ENCODE results near the gene HYOU1. TPM values are rescaled to one million over a fixed set of nuclear protein-coding genes. Genes with fewer than 3 reads are reported as not detected.
A peak's percentile ranks its signal among the peaks of the same experiment; 100 is the strongest.

Gene HYOU1
- total RNA-seq, 2 experiments from 2014 or later: 133 to 135 TPM

- H3K27ac Mint-ChIP-seq: peak overlapping the region; percentile 97
- DNase-seq (peak; percentile 47), ATAC-seq (peak; percentile 8)
- no peaks in the 10 kb centered on the region for H3K27me3 Mint-ChIP-seq (ENCODE audit: low read depth)
- no peaks in the 10 kb centered on the region for H3K9me3 Mint-ChIP-seq (ENCODE audit: insufficient read depth)
- H3K36me3 Mint-ChIP-seq (ENCODE audit: low read depth): peaks cover 74% of the 10 kb centered on the region
- peaks cover 52% of the 10 kb centered on the region for H3K4me1 Mint-ChIP-seq (ENCODE audit: low read depth)
- ChIA-PET POLR2A (interaction anchor here (0.5 to 3.1 kb wide), 42 partner anchors 8 to 755 kb away, joined by 3 to 96 read pairs (median 4); partner anchors contain the start of genes C2CD2L, CENATAC, DPAGT1 and HINFP), CTCF (interaction anchor here (0.9 to 2.7 kb wide), 9 partner anchors 8 to 201 kb away, joined by 3 to 7 read pairs (median 4); partner anchors contain the start of gene VPS11)
- H3K4me3 Mint-ChIP-seq: peak overlapping the region; percentile 95
These were observed 37.2 kb upstream of the HYOU1 start for GRCh38 chr11:119093942-119094815.

- ChIA-PET POLR2A (interaction anchor here (0.6 to 3.1 kb wide), 13 partner anchors 8 to 229 kb away, joined by 3 to 96 read pairs (median 13); partner anchors contain the start of genes C2CD2L, DPAGT1, HINFP and HMBS), CTCF (interaction anchor here (1.2 kb wide), 1 partner anchor 9 kb away, joined by 5 read pairs; no protein-coding TSS in a partner anchor)
- DNase-seq (no peak), ATAC-seq (no peak)
- no peaks in the 10 kb centered on the region for H3K27me3 Mint-ChIP-seq (ENCODE audit: low read depth)
- H3K4me3 Mint-ChIP-seq: peak overlapping the region; percentile 95
- H3K36me3 Mint-ChIP-seq (ENCODE audit: low read depth): peaks cover 66% of the 10 kb centered on the region
- peaks cover 46% of the 10 kb centered on the region for H3K4me1 Mint-ChIP-seq (ENCODE audit: low read depth)
- peak overlapping the region; percentile 88 for H3K27ac Mint-ChIP-seq
- no peaks in the 10 kb centered on the region for H3K9me3 Mint-ChIP-seq (ENCODE audit: insufficient read depth)
These were observed 36.2 kb upstream of the HYOU1 start for GRCh38 chr11:119092880-119093842.

DNA sequence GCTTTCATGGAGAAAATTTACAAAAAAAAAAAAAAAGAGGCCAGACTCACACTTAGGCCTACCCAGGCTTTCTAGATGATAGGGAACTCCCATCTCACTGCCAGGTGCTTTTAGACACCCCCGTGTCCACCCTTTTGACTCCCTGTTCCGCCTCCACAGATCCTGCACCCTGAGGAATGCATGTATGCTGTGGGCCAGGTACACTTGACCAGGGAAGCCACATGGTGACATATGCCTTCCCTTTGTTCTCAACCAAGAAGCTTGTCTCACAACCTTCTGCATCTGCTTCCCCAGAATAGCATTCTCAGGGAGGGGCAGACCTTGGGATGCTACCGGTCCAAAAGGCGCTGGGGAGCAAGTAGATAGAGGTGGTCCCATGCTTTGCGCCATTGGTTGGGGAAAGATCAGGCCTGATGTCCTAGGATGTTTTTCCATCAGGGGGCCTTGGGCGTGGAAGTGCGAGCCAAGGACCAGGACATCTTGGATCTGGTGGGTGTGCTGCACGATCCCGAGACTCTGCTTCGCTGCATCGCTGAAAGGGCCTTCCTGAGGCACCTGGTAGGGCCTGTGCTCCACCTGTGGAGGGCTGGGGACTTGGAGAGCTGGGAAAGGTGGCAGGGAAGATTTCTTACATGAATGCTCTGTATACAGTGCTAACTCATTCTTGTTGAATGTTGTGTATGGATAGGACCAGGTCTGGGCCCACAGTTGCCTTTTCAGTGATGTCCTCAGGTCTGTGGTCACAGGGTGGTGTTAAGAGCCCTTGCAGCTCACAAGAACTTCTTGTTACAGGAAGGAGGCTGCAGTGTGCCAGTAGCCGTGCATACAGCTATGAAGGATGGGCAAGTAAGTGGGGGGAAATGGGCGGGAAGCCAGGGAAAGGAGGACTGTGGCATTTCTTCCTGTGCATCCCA is 35.2 kb upstream of the HYOU1 start:
- Mint-ChIP-seq H3K4me3 (peak overlapping the region; percentile 95), H3K4me1 (ENCODE audit: low read depth) (peaks cover 53% of the 10 kb centered on the region), H3K9me3 (ENCODE audit: insufficient read depth) (no peaks in the 10 kb centered on the region), H3K27ac (peak overlapping the region; percentile 88), H3K36me3 (ENCODE audit: low read depth) (peaks cover 56% of the 10 kb centered on the region), H3K27me3 (ENCODE audit: low read depth) (no peaks in the 10 kb centered on the region)
- DNase-seq (no peak), ATAC-seq (no peak)
- ChIA-PET CTCF (interaction anchor here (0.9 to 1.4 kb wide), 2 partner anchors 10 to 12 kb away, joined by 3 read pairs; no protein-coding TSS in a partner anchor), POLR2A (interaction anchor here (1.0 to 2.8 kb wide), 6 partner anchors 10 to 35 kb away, joined by 3 to 13 read pairs (median 6); partner anchors contain the start of genes C2CD2L, DPAGT1, HYOU1 and VPS11)

DNA sequence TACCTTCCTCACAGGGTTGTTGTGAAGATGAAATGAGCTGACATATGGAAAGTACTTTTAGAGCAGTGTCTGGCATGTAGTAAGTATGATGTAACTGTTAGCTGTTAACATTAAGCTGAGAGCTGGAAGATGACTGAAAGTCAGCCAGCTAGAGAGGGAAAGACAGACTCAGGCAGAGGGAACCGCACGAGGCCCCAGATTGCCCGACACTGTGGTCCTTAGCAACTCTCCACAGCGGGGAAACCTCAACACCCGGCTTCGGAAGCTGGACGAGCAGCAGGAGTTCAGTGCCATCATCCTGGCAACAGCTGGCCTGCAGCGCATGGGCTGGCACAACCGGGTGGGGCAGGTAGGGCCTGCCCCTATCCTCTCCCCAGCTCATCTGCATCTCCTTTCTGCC is 34.2 kb upstream of the HYOU1 start:
- peaks cover 49% of the 10 kb centered on the region for H3K36me3 Mint-ChIP-seq (ENCODE audit: low read depth)
- H3K27me3 Mint-ChIP-seq (ENCODE audit: low read depth): no peaks in the 10 kb centered on the region
- POLR2A ChIA-PET: interaction anchor here (0.8 to 2.8 kb wide), 4 partner anchors 9 to 33 kb away, joined by 3 to 13 read pairs (median 8); partner anchors contain the start of genes DPAGT1 and VPS11
- H3K4me3 Mint-ChIP-seq: no peak overlapping the region
- no peak for ATAC-seq
- no peak for DNase-seq
- CTCF ChIA-PET: interaction anchor here (0.9 to 1.4 kb wide), 2 partner anchors 11 to 13 kb away, joined by 3 read pairs; no protein-coding TSS in a partner anchor
- peaks cover 50% of the 10 kb centered on the region for H3K4me1 Mint-ChIP-seq (ENCODE audit: low read depth)
- H3K27ac Mint-ChIP-seq: no peak overlapping the region
- H3K9me3 Mint-ChIP-seq (ENCODE audit: insufficient read depth): no peaks in the 10 kb centered on the region

GRCh38 chr11:119089319-119089718 is 32.3 kb upstream of the HYOU1 start:
- peaks cover 34% of the 10 kb centered on the region for H3K36me3 Mint-ChIP-seq (ENCODE audit: low read depth)
- POLR2A ChIA-PET: interaction anchor here (1.3 to 1.6 kb wide), 2 partner anchors 18 to 32 kb away, joined by 3 to 5 read pairs; partner anchors contain the start of gene C2CD2L
- no peaks in the 10 kb centered on the region for H3K9me3 Mint-ChIP-seq (ENCODE audit: insufficient read depth)
- CTCF ChIA-PET: interaction anchor here (1.6 kb wide), 1 partner anchor 107 kb away, joined by 3 read pairs; no protein-coding TSS in a partner anchor
- DNase-seq: no peak
- peaks cover 57% of the 10 kb centered on the region for H3K4me1 Mint-ChIP-seq (ENCODE audit: low read depth)
- H3K4me3 Mint-ChIP-seq: no peak overlapping the region
- H3K27me3 Mint-ChIP-seq (ENCODE audit: low read depth): no peaks in the 10 kb centered on the region
- H3K27ac Mint-ChIP-seq: peak overlapping the region; percentile 39
- ATAC-seq: no peak

DNA sequence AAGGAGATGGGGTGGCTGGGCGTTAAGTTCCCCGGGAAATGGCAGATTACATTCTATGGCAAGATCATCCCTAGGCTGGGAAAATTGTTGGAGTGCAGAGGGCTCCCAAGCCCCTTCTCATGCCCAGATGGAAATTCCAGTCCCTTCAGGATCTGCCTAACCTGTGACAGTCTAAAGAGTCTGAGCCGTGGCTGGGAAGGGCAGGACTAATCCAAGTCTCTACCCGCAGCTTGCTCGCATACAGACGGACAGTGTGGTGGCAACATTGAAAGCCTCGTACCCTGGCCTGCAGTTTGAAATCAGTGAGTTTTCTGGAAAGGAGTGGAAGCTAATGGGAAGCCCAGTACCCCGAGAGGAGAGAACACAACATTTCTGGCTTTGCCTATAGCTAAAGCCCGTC is 31.4 kb upstream of the HYOU1 start:
- Mint-ChIP-seq H3K4me3 (no peak overlapping the region), H3K27me3 (ENCODE audit: low read depth) (no peaks in the 10 kb centered on the region), H3K36me3 (ENCODE audit: low read depth) (peaks cover 25% of the 10 kb centered on the region), H3K4me1 (ENCODE audit: low read depth) (peaks cover 57% of the 10 kb centered on the region), H3K9me3 (ENCODE audit: insufficient read depth) (no peaks in the 10 kb centered on the region), H3K27ac (no peak overlapping the region)
- ATAC-seq (no peak), DNase-seq (no peak)
- POLR2A ChIA-PET: interaction anchor here (1.3 to 1.6 kb wide), 3 partner anchors 18 to 31 kb away, joined by 3 to 5 read pairs (median 3); partner anchors contain the start of genes C2CD2L and VPS11
- CTCF ChIA-PET: interaction anchor here (1.6 kb wide), 1 partner anchor 108 kb away, joined by 3 read pairs; no protein-coding TSS in a partner anchor

- ATAC-seq: no peak
- H3K27ac Mint-ChIP-seq: peak overlapping the region; percentile 10
- ChIA-PET POLR2A (interaction anchor here (1.4 to 1.6 kb wide), 2 partner anchors 20 to 30 kb away, joined by 3 read pairs; partner anchors contain the start of gene VPS11), CTCF (interaction anchor here (1.1 kb wide), 1 partner anchor 11 kb away, joined by 3 read pairs; no protein-coding TSS in a partner anchor)
- DNase-seq: no peak
- no peaks in the 10 kb centered on the region for H3K27me3 Mint-ChIP-seq (ENCODE audit: low read depth)
- no peak overlapping the region for H3K4me3 Mint-ChIP-seq
- peaks cover 19% of the 10 kb centered on the region for H3K36me3 Mint-ChIP-seq (ENCODE audit: low read depth)
- H3K4me1 Mint-ChIP-seq (ENCODE audit: low read depth): peaks cover 52% of the 10 kb centered on the region
- H3K9me3 Mint-ChIP-seq (ENCODE audit: insufficient read depth): no peaks in the 10 kb centered on the region
These were observed 30.8 kb upstream of the HYOU1 start for GRCh38 chr11:119087747-119088241.

DNA sequence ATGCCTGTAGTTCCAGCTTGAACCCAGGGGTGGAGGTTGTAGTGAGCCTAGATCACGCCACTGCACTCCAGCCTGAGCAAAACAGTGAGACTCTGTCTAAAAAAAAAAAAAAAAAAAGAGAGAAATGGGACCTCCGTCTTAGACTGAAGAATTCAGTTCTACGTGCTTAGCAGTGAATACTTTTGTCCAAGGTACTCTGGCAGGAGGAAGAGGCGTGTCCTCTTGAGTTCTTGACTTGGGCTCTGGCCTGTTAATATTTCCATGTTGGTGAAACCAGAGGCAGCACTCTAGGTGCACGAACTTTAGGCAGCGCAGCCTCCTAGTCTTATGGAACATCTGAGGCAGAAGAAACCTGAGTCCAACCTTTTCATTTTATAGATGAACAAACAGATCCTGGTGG is 30.1 kb upstream of the HYOU1 start:
- ATAC-seq: no peak
- DNase-seq: no peak
- H3K4me1 Mint-ChIP-seq (ENCODE audit: low read depth): peaks cover 45% of the 10 kb centered on the region
- H3K27ac Mint-ChIP-seq: no peak overlapping the region
- no peaks in the 10 kb centered on the region for H3K9me3 Mint-ChIP-seq (ENCODE audit: insufficient read depth)
- no peaks in the 10 kb centered on the region for H3K27me3 Mint-ChIP-seq (ENCODE audit: low read depth)
- CTCF ChIA-PET: interaction anchor here (1.1 to 2.1 kb wide), 3 partner anchors 8 to 13 kb away, joined by 3 to 5 read pairs (median 3); a partner anchor contains a TSS
- POLR2A ChIA-PET: interaction anchor here (0.6 to 4.6 kb wide), 3 partner anchors 8 to 19 kb away, joined by 3 to 64 read pairs (median 3); partner anchors contain the start of gene VPS11
- peaks cover 16% of the 10 kb centered on the region for H3K36me3 Mint-ChIP-seq (ENCODE audit: low read depth)
- peak overlapping the region; percentile 34 for H3K4me3 Mint-ChIP-seq

DNA sequence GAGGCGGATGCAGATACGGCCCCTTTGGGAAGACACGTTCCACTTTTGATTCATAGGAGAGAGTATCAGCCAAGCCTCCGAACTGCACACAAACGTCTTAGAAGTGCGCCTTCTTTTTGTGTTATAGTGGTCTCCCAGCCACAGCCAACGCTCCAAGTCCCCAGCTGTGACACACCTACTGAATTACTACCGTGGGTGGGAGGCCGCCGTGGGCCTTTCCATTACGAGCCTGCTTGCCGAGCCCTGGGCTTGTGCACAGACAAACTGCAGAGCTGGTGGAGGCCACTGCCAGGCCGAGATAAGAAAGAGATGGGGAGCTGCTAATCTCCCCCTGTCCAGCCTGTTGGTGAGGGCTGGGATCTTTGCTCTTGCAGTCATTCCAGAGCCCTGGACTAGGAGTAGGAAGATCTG is 28.4 kb upstream of the HYOU1 start:
- Mint-ChIP-seq H3K27ac (peak overlapping the region; percentile 97), H3K36me3 (ENCODE audit: low read depth) (peaks cover 18% of the 10 kb centered on the region), H3K9me3 (ENCODE audit: insufficient read depth) (no peaks in the 10 kb centered on the region), H3K27me3 (ENCODE audit: low read depth) (no peaks in the 10 kb centered on the region), H3K4me3 (peak overlapping the region; percentile 98), H3K4me1 (ENCODE audit: low read depth) (peaks cover 34% of the 10 kb centered on the region)
- ChIA-PET POLR2A (interaction anchor here (0.8 to 4.6 kb wide), 9 partner anchors 10 to 84 kb away, joined by 3 to 64 read pairs (median 4); partner anchors contain the start of genes C2CD2L, DPAGT1, HINFP and VPS11), CTCF (interaction anchor here (0.9 to 2.5 kb wide), 6 partner anchors 9 to 111 kb away, joined by 3 to 23 read pairs (median 4); partner anchors contain the start of genes DPAGT1 and VPS11)
- ATAC-seq (no peak), DNase-seq (no peak)
